COLO668 (cell line): ENCODE data around the gene ZBTB20.

Experiments
- DNase-seq: peaks from one replicate; lab custom pipeline; 2025; ENCODE audit not compliant: unreplicated experiment; lab: John Stamatoyannopoulos, UW

The ZBTB20 gene

GRCh38 chr3:114595522-114596028 is 551.5 kb downstream of the ZBTB20 start:
- DNase-seq: no peak

GRCh38 chr3:114590309-114591047 is 556.6 kb downstream of the ZBTB20 start:
- no peak for DNase-seq

GRCh38 chr3:114587986-114588385 is 559.1 kb downstream of the ZBTB20 start:
- DNase-seq: no peak

- no peak for DNase-seq
These were observed 561.0 kb downstream of the ZBTB20 start for GRCh38 chr3:114586119-114586518.

GRCh38 chr3:114585687-114586086 is 561.4 kb downstream of the ZBTB20 start:
- no peak for DNase-seq

GRCh38 chr3:114584734-114585371 is 562.2 kb downstream of the ZBTB20 start:
- no peak for DNase-seq

GRCh38 chr3:114582929-114583328 is 564.2 kb downstream of the ZBTB20 start:
- no peak for DNase-seq

GRCh38 chr3:114572364-114573062 is 574.6 kb downstream of the ZBTB20 start:
- DNase-seq: no peak

GRCh38 chr3:114571363-114571762 is 575.7 kb downstream of the ZBTB20 start:
- no peak for DNase-seq

GRCh38 chr3:114569186-114569585 is 577.9 kb downstream of the ZBTB20 start:
- DNase-seq: no peak

GRCh38 chr3:114567771-114568170 is 579.3 kb downstream of the ZBTB20 start:
- no peak for DNase-seq

GRCh38 chr3:114566767-114567166 is 580.3 kb downstream of the ZBTB20 start:
- DNase-seq: no peak

GRCh38 chr3:114566162-114566755 is 580.8 kb downstream of the ZBTB20 start:
- DNase-seq: no peak

GRCh38 chr3:114565216-114565615 is 581.9 kb downstream of the ZBTB20 start:
- DNase-seq: no peak

GRCh38 chr3:114563720-114564119 is 583.4 kb downstream of the ZBTB20 start:
- DNase-seq: no peak

GRCh38 chr3:114562557-114562956 is 584.5 kb downstream of the ZBTB20 start:
- no peak for DNase-seq

- no peak for DNase-seq
These were observed 588.8 kb downstream of the ZBTB20 start for GRCh38 chr3:114558271-114558670.

- DNase-seq: no peak
These were observed 589.3 kb downstream of the ZBTB20 start for GRCh38 chr3:114557791-114558190.

GRCh38 chr3:114556657-114557213 is 590.4 kb downstream of the ZBTB20 start:
- DNase-seq: no peak

GRCh38 chr3:114554731-114555130 is 592.4 kb downstream of the ZBTB20 start:
- DNase-seq: no peak

GRCh38 chr3:114553949-114554593 is 593.0 kb downstream of the ZBTB20 start:
- DNase-seq: no peak
